GM12878 (cell line): Measurements from ENCODE around the gene TSHZ2. TPM values are rescaled to one million over a fixed set of nuclear protein-coding genes. Genes with fewer than 3 reads are reported as not detected.

Experiments used
- ATAC-seq: fragments of 200-7000 bp; cut with Tn5 transposase; 3 replicates; pipeline ENCODE4 v1.9.1; 2020; ENCODE audit warnings: mild to moderate bottlenecking, moderate library complexity
- BruUV-seq: library from RNA; stranded (reverse); fragments of 400-500 nt; replicated peaks from 2 replicates; lab custom pipeline; 2021; lab: Mats Ljungman, UMichigan
- CTCF ChIA-PET: fragments of 300-600 bp; sonication (Branson Sonifier 250); formaldehyde crosslinking; extraction: SDS; loops from one replicate; lab custom pipeline; 2021; ENCODE audit warnings: inconsistent platforms; lab: Yijun Ruan, JAX
- POLR2A ChIA-PET: fragments of 350-600 bp; formaldehyde crosslinking; extraction: SDS; loops from one replicate; lab custom pipeline; 2021; ENCODE audit warnings: inconsistent platforms; lab: Charles Lee
- RAD21 ChIA-PET: fragments of 300-600 bp; sonication (Branson Sonifier 250); formaldehyde crosslinking; loops from one replicate; lab custom pipeline; 2023; ENCODE audit warnings: antibody characterized with exemption; ENCODE audit not compliant: unreplicated experiment; lab: Charles Lee
- SMC1A ChIA-PET: fragments of 300-600 bp; sonication (Branson Sonifier 250); formaldehyde crosslinking; loops from one replicate; lab custom pipeline; 2023; ENCODE audit not compliant: unreplicated experiment, uncharacterized antibody; lab: Charles Lee
- DNase-seq: peaks from one replicate; pipeline ENCODE4 v3.0.0-alpha.2; 2011; ENCODE audit warnings: low read depth, low spot score
- FAIRE-seq: peaks from 3 replicates; lab custom pipeline; 2011; peaks lifted over from hg19 to GRCh38; lab: Jason Lieb, UNC
- H2AFZ ChIP-seq: 2 replicates; pipeline ENCODE4 v1.6.0; 2011; ENCODE audit warnings: low read depth, low read length, control low read depth; ENCODE audit not compliant: control insufficient read depth
- H3K27ac ChIP-seq: 2 replicates; pipeline ENCODE4 v1.5.1; 2011; ENCODE audit warnings: control low read depth; ENCODE audit not compliant: control insufficient read depth, insufficient read depth
- H3K27me3 ChIP-seq, 2 experiments: replicated peaks in 1 of 2; 2 replicates each; pipeline versions ENCODE4 v1.6.0 to v1.6.1; 2011; ENCODE audit warnings: low read length in 1 of 2; ENCODE audit not compliant: control insufficient read depth in 2 of 2, insufficient read depth in 2 of 2
- H3K36me3 ChIP-seq, 2 experiments: 2 replicates each; pipeline ENCODE4 v1.5.1; 2011; ENCODE audit warnings: low read length in 1 of 2; ENCODE audit not compliant: control insufficient read depth in 2 of 2, insufficient read depth in 2 of 2
- H3K4me1 ChIP-seq: 2 replicates; pipeline ENCODE4 v1.6.1; 2011; ENCODE audit warnings: mild to moderate bottlenecking, low read length, moderate library complexity, mixed read lengths; ENCODE audit not compliant: control insufficient read depth, insufficient read depth
- H3K4me2 ChIP-seq: 2 replicates; pipeline ENCODE4 v1.6.0; 2011; ENCODE audit warnings: control low read depth; ENCODE audit not compliant: control insufficient read depth, insufficient read depth
- H3K4me3 ChIP-seq: fragments of 200-600 bp; sonication (generic); 2 replicates; pipeline ENCODE4 v1.5.1; 2016
- H3K79me2 ChIP-seq: 2 replicates; pipeline ENCODE4 v1.6.0; 2011; ENCODE audit warnings: low read length; ENCODE audit not compliant: control insufficient read depth, insufficient read depth
- H3K9ac ChIP-seq: 2 replicates; pipeline ENCODE4 v1.8.0; 2011; ENCODE audit warnings: low read length, control low read depth, mixed read lengths; ENCODE audit not compliant: control insufficient read depth, insufficient read depth
- H3K9me3 ChIP-seq: replicated peaks from 3 replicates; pipeline ENCODE4 v1.5.1; 2011; ENCODE audit warnings: mild to moderate bottlenecking, low read length; ENCODE audit not compliant: control insufficient read depth, insufficient read depth
- H4K20me1 ChIP-seq: 2 replicates; pipeline ENCODE4 v1.6.0; 2011; ENCODE audit not compliant: control insufficient read depth, insufficient read depth
- ASH2L ChIP-seq: fragments of 300-600, 200-600 bp; sonication (generic); IDR thresholded peaks from 2 replicates; pipeline ENCODE4 v1.6.1; 2017; ENCODE audit warnings: low read depth, mild to moderate bottlenecking, borderline replicate concordance
- BCL11A ChIP-seq: IDR thresholded peaks from 2 replicates; pipeline ENCODE4 v1.6.1; 2011; ENCODE audit warnings: low read depth, low read length
- BHLHE40 ChIP-seq, 2 experiments: fragments of 450-650 bp in 1 of 2; IDR thresholded peaks; 2 replicates each; pipeline ENCODE4 v1.6.1; 2011 to 2017; ENCODE audit warnings: low read depth in 2 of 2, borderline replicate concordance in 1 of 2, improper control_type of control experiment in 1 of 2, low read length in 1 of 2, mild to moderate bottlenecking in 1 of 2
- CBX5 ChIP-seq: sonication (generic); IDR thresholded peaks from 2 replicates; pipeline ENCODE4 v1.6.1; 2016; ENCODE audit warnings: low read depth, moderate library complexity, mild to moderate bottlenecking, inconsistent platforms
- CHD4 ChIP-seq: fragments of 200-600 bp; sonication (generic); IDR thresholded peaks from 2 replicates; pipeline ENCODE4 v1.6.1; 2016; ENCODE audit warnings: mild to moderate bottlenecking
- NFIC ChIP-seq: IDR thresholded peaks from 2 replicates; pipeline ENCODE4 v1.6.1; 2012; ENCODE audit warnings: low read depth, mild to moderate bottlenecking, inconsistent platforms, low read length, moderate library complexity
- NFYA ChIP-seq: IDR thresholded peaks from 2 replicates; pipeline ENCODE4 v1.6.1; 2011; ENCODE audit warnings: low read depth, mild to moderate bottlenecking, low read length, improper control_type of control experiment, borderline replicate concordance
- PBX3 ChIP-seq: IDR thresholded peaks from 2 replicates; pipeline ENCODE4 v1.6.1; 2011; ENCODE audit warnings: mild to moderate bottlenecking, low read depth, low read length, moderate library complexity; ENCODE audit not compliant: insufficient replicate concordance
- SMARCA5 ChIP-seq: fragments of 450-650 bp; IDR thresholded peaks from 2 replicates; pipeline ENCODE4 v1.6.1; 2017; ENCODE audit warnings: mild to moderate bottlenecking
- ZNF687 ChIP-seq: fragments of 450-650 bp; IDR thresholded peaks from 2 replicates; pipeline ENCODE4 v1.6.1; 2017; ENCODE audit warnings: mild to moderate bottlenecking, moderate library complexity
- WGBS: methylation state at CpG from one replicate; pipeline ENCODE4 v1.1.6; 2016; ENCODE audit warnings: low lambda C conversion rate; ENCODE audit not compliant: insufficient replicate concordance, insufficient coverage; ENCODE audit errors: missing lambda C conversion rate; 5-methylcytosine and 5-hydroxymethylcytosine counted together
- in situ Hi-C: fragments of 300-500 bp; cut with MboI; formaldehyde crosslinking; loops from 9 replicates; pipeline ENCODE4 v1.14.3; 2018; ENCODE audit warnings: mixed read lengths
- intact Hi-C: fragments of 100-400 bp; cut with micrococcal nuclease; formaldehyde crosslinking; loops from one replicate; pipeline ENCODE4 v1.14.2; 2022; ENCODE audit not compliant: unreplicated experiment
- polyA plus RNA-seq, 11 experiments: library from polyadenylated mRNA; depleted of rRNA in 4 of 11; unstranded in 6 of 11; stranded (reverse) in 5 of 11; fragments of >200 nt; fragmentation: Nextera tagmentation in 4 of 11; fragmentation: Illumina TruSeq in 1 of 11; extraction: Ambion mirVana in 4 of 11; extraction: Trizol in 1 of 11; gene quantifications; 1 replicate in 1 of 11; 2 replicates in 10 of 11; pipeline versions ENCODE4 v1.2.1 to v1.2.3, GENCODE V29; 2011 to 2016; ENCODE audit warnings: inconsistent platforms in 2 of 11, missing spikeins in 2 of 11, low read depth in 1 of 11
- total RNA-seq, 4 experiments: library from RNA; depleted of rRNA in 3 of 4; stranded (reverse); fragments of >200 nt in 3 of 4; fragmentation: Illumina TruSeq in 1 of 4; extraction: Trizol in 1 of 4; gene quantifications; 2 replicates each; pipeline versions ENCODE4 v1.2.1 to v1.2.3, GENCODE V29; 2013 to 2021

Gene TSHZ2
- total and polyA plus RNA-seq, 10 of the 15 experiments (the other 5 are each of a cell fraction or from before 2014, with no cell fraction given), result 0.01 to 0.86 (median 0.13) TPM; not detected in 2

- H3K4me1 ChIP-seq, result no peaks in the 10 kb centered on the region
- H3K4me2 ChIP-seq, result no peak overlapping the region
- intact Hi-C loops, result no loop called here
- DNase-seq (no peak), FAIRE-seq (no peak), ATAC-seq (no peak)
- no peak overlapping the region for H3K9ac ChIP-seq
- CTCF ChIA-PET, result no interaction called here
- POLR2A ChIA-PET, result no interaction called here
- peaks cover 3 to 5% of the 10 kb centered on the region in 2 experiments; a peak in 3 of 4 replicates for H3K27me3 ChIP-seq
- no peaks in the 10 kb centered on the region for H3K36me3 ChIP-seq
- no peak overlapping the region for H2AFZ ChIP-seq
- TF ChIP-seq CBX5 (no peak), BHLHE40 (IDR thresholded peaks at IDR 0.05; ENCODE audit: borderline replicate concordance in 1 of 2, low read depth in 2 of 2, low read length in 1 of 2) (no peak), BCL11A (no peak), SMARCA5 (no peak), NFIC (no peak), CHD4 (no peak), NFYA (no peak), ASH2L (no peak), ZNF687 (no peak), PBX3 (no peak)
- no peaks in the 10 kb centered on the region for H4K20me1 ChIP-seq
- no TSS peak for BruUV-seq
- no peak overlapping the region for H3K27ac ChIP-seq
- RAD21 ChIA-PET, result no interaction called here
- SMC1A ChIA-PET, result no interaction called here
- 52% methylated on average over 1 of the region's 1 CpG for WGBS
- H3K79me2 ChIP-seq, result no peaks in the 10 kb centered on the region
- no peak overlapping the region for H3K4me3 ChIP-seq
- in situ Hi-C loops, result no loop called here
- no peaks in the 10 kb centered on the region for H3K9me3 ChIP-seq
Observed at GRCh38 chr20:53278555-53278954, 306.4 kb downstream of the TSHZ2 start.
